CD14-positive monocyte (primary cell): ENCODE results near the gene ZNF19. TPM values are rescaled to one million over a fixed set of nuclear protein-coding genes. Genes with fewer than 3 reads are reported as not detected.

ENCODE experiments used
- DNase-seq, 3 donors: peaks; one replicate each; pipeline ENCODE4 v3.0.0-alpha.2; 2011 to 2022
- H2AFZ ChIP-seq: 2 replicates; pipeline ENCODE4 v1.6.0; 2012; ENCODE audit warnings: mild to moderate bottlenecking, low read depth, low read length, inconsistent platforms; ENCODE audit not compliant: insufficient read depth, poor library complexity, severe bottlenecking
- H3K27ac ChIP-seq, 2 donors: 1 replicate in 1 of 2; 2 replicates in 1 of 2; pipeline ENCODE4 v1.5.1; 2012 to 2013; ENCODE audit warnings: low read length in 2 of 2, control low read depth in 1 of 2, inconsistent platforms in 1 of 2, low read depth in 1 of 2, mild to moderate bottlenecking in 1 of 2
- H3K27me3 ChIP-seq, 2 donors: one replicate each; pipeline versions ENCODE4 v1.6.0 to v1.6.1; 2011 to 2013; ENCODE audit warnings: low read length in 2 of 2; ENCODE audit not compliant: control insufficient read depth in 2 of 2, insufficient read depth in 2 of 2
- H3K36me3 ChIP-seq, 2 donors: replicated peaks in 1 of 2; 1 replicate in 1 of 2; 2 replicates in 1 of 2; pipeline versions ENCODE4 v1.5.1 to v1.6.1; 2012 to 2013; ENCODE audit warnings: low read length in 2 of 2, control low read depth in 1 of 2, inconsistent platforms in 1 of 2, mild to moderate bottlenecking in 1 of 2; ENCODE audit not compliant: insufficient read depth in 2 of 2, control insufficient read depth in 1 of 2
- H3K4me1 ChIP-seq, 2 donors: 1 replicate in 1 of 2; 2 replicates in 1 of 2; pipeline versions ENCODE4 v1.5.1 to v1.6.1; 2012 to 2013; ENCODE audit warnings: low read length in 2 of 2, control low read depth in 1 of 2, inconsistent platforms in 1 of 2, mild to moderate bottlenecking in 1 of 2, moderate library complexity in 1 of 2; ENCODE audit not compliant: insufficient read depth in 2 of 2, control insufficient read depth in 1 of 2
- H3K4me2 ChIP-seq: replicated peaks from 2 replicates; pipeline ENCODE3; 2012; ENCODE audit warnings: low read length, moderate library complexity, mild to moderate bottlenecking; ENCODE audit not compliant: poor library complexity, severe bottlenecking; ENCODE audit errors: extremely low read depth
- H3K4me3 ChIP-seq, 3 experiments: fragments of 200-600 bp in 1 of 3; sonication (generic) in 1 of 3; replicated peaks in 1 of 3; 1 replicate in 2 of 3; 2 replicates in 1 of 3; pipeline ENCODE4 v1.5.1; 2011 to 2013; ENCODE audit warnings: low read length in 3 of 3, mild to moderate bottlenecking in 3 of 3, control low read depth in 2 of 3, low read depth in 2 of 3, inconsistent platforms in 1 of 3, moderate library complexity in 1 of 3
- H3K79me2 ChIP-seq: 2 replicates; pipeline ENCODE4 v1.6.0; 2012; ENCODE audit warnings: mild to moderate bottlenecking, control low read depth, inconsistent platforms, low read length, moderate library complexity; ENCODE audit not compliant: insufficient read depth
- H3K9ac ChIP-seq: 2 replicates; pipeline ENCODE4 v1.6.0; 2017; ENCODE audit warnings: low read length, mild to moderate bottlenecking; ENCODE audit not compliant: insufficient read depth, poor library complexity, severe bottlenecking
- H3K9me3 ChIP-seq, 2 donors: replicated peaks in 1 of 2; 1 replicate in 1 of 2; 2 replicates in 1 of 2; pipeline versions ENCODE4 v1.5.1 to v1.6.1; 2012 to 2013; ENCODE audit warnings: low read length in 2 of 2, control low read depth in 1 of 2; ENCODE audit not compliant: control insufficient read depth in 1 of 2, insufficient read depth in 1 of 2
- H4K20me1 ChIP-seq: 2 replicates; pipeline ENCODE4 v1.6.0; 2012; ENCODE audit warnings: mild to moderate bottlenecking, low read length, control low read depth, moderate library complexity; ENCODE audit not compliant: insufficient read depth
- H3K27ac Mint-ChIP-seq, 7 donors: one replicate each; pipeline ENCODE4 v1.8.0; 2020; ENCODE audit warnings: mild to moderate bottlenecking in 7 of 7, mixed read lengths in 7 of 7, moderate library complexity in 6 of 7, inconsistent platforms in 2 of 7
- H3K27me3 Mint-ChIP-seq, 3 donors: one replicate each; pipeline ENCODE4 v1.8.0; 2021 to 2022; ENCODE audit warnings: low read depth in 3 of 3, mild to moderate bottlenecking in 3 of 3, mixed read lengths in 3 of 3, moderate library complexity in 3 of 3, inconsistent platforms in 1 of 3
- H3K36me3 Mint-ChIP-seq, 2 donors: one replicate each; pipeline ENCODE4 v1.8.0; 2020; ENCODE audit warnings: mixed read lengths in 2 of 2, inconsistent platforms in 1 of 2, mild to moderate bottlenecking in 1 of 2
- H3K4me1 Mint-ChIP-seq: one replicate; pipeline ENCODE4 v1.8.0; 2020; ENCODE audit warnings: mild to moderate bottlenecking, mixed read lengths
- H3K4me3 Mint-ChIP-seq, 2 donors: one replicate each; pipeline ENCODE4 v1.8.0; 2020; ENCODE audit warnings: mild to moderate bottlenecking in 2 of 2, mixed read lengths in 2 of 2, moderate library complexity in 1 of 2
- H3K9me3 Mint-ChIP-seq, 7 donors: one replicate each; pipeline ENCODE4 v1.8.0; 2020 to 2022; ENCODE audit warnings: mixed read lengths in 7 of 7, mild to moderate bottlenecking in 6 of 7, moderate library complexity in 6 of 7, inconsistent platforms in 2 of 7
- whole genome bisulfite sequencing: methylation state at CpG from one replicate; pipeline ENCODE4 v1.1.5; 2013; ENCODE audit warnings: missing lambda C conversion rate; ENCODE audit not compliant: insufficient coverage; 5-methylcytosine and 5-hydroxymethylcytosine counted together
- intact Hi-C, 2 donors: fragments of 100-400 bp; cut with micrococcal nuclease; formaldehyde crosslinking; loops; one replicate each; pipeline versions ENCODE4 v1.15.0 to v1.15.1; 2023
- polyA plus RNA-seq, 3 donors: library from polyadenylated mRNA; depleted of rRNA in 1 of 3; unstranded in 2 of 3; stranded (reverse) in 1 of 3; fragments of 300-500 nt in 2 of 3; fragments of >200 nt in 1 of 3; fragmentation: Illumina TruSeq in 2 of 3; gene quantifications; 1 replicate in 2 of 3; 2 replicates in 1 of 3; pipeline ENCODE4 v1.2.3, GENCODE V29; 2012 to 2021
- TF ChIP-seq, protein P1 (sequence below): fragments of 200-600 bp; IDR thresholded peaks from one replicate; pipeline ENCODE4 v1.8.0; 2022; ENCODE audit warnings: antibody characterized with exemption, mild to moderate bottlenecking

ZNF19 gene
- polyA plus RNA-seq, 3 donors = 0.41 to 0.80 TPM; not detected in 1

- H3K4me1 Mint-ChIP-seq = no peaks in the 10 kb centered on the region
- H3K36me3 Mint-ChIP-seq = no peaks in the 10 kb centered on the region
- H3K79me2 ChIP-seq = no peaks in the 10 kb centered on the region
- no peak overlapping the region for H2AFZ ChIP-seq
- H3K9ac ChIP-seq = no peak overlapping the region
- TF ChIP-seq, protein P1, sequence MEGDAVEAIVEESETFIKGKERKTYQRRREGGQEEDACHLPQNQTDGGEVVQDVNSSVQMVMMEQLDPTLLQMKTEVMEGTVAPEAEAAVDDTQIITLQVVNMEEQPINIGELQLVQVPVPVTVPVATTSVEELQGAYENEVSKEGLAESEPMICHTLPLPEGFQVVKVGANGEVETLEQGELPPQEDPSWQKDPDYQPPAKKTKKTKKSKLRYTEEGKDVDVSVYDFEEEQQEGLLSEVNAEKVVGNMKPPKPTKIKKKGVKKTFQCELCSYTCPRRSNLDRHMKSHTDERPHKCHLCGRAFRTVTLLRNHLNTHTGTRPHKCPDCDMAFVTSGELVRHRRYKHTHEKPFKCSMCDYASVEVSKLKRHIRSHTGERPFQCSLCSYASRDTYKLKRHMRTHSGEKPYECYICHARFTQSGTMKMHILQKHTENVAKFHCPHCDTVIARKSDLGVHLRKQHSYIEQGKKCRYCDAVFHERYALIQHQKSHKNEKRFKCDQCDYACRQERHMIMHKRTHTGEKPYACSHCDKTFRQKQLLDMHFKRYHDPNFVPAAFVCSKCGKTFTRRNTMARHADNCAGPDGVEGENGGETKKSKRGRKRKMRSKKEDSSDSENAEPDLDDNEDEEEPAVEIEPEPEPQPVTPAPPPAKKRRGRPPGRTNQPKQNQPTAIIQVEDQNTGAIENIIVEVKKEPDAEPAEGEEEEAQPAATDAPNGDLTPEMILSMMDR = no peak
- DNase-seq = no peak
- intact Hi-C loops = no loop called here
- no peak overlapping the region for H3K27ac ChIP-seq
- H3K27me3 Mint-ChIP-seq = peaks cover 34 to 43% (median 36%) of the 10 kb centered on the region in 3 donors
- 76% methylated on average over 5 of the region's 12 CpGs for whole genome bisulfite sequencing
- H3K27me3 ChIP-seq = peaks cover 17 to 27% of the 10 kb centered on the region in 2 donors
- H3K4me3 ChIP-seq = no peak overlapping the region
- no peak overlapping the region for H3K4me2 ChIP-seq
- H4K20me1 ChIP-seq = no peaks in the 10 kb centered on the region
- H3K4me3 Mint-ChIP-seq = peak overlapping the region in 1 of 2 donors; percentile 71
- H3K9me3 ChIP-seq = no peaks in the 10 kb centered on the region
- no peaks in the 10 kb centered on the region for H3K4me1 ChIP-seq
- H3K27ac Mint-ChIP-seq = no peak overlapping the region
- no peaks in the 10 kb centered on the region for H3K36me3 ChIP-seq
- H3K9me3 Mint-ChIP-seq = peaks cover 0 to 17% (median 10%) of the 10 kb centered on the region in 7 donors
These were observed 62.1 kb downstream of the ZNF19 start for GRCh38 chr16:71426880-71427615.

- DNase-seq = no peak
- H4K20me1 ChIP-seq = no peaks in the 10 kb centered on the region
- H3K9ac ChIP-seq = no peak overlapping the region
- no peaks in the 10 kb centered on the region for H3K36me3 ChIP-seq
- no peaks in the 10 kb centered on the region for H3K4me1 ChIP-seq
- H3K27me3 ChIP-seq = peaks cover 17 to 27% of the 10 kb centered on the region in 2 donors
- no peaks in the 10 kb centered on the region for H3K9me3 ChIP-seq
- intact Hi-C loops = no loop called here
- TF ChIP-seq, protein P1 = no peak
- Mint-ChIP-seq H3K4me1 (no peaks in the 10 kb centered on the region), H3K9me3 (peaks cover 0 to 17% (median 10%) of the 10 kb centered on the region in 7 donors), H3K4me3 (peak overlapping the region in 1 of 2 donors; percentile 71), H3K27ac (no peak overlapping the region), H3K27me3 (peaks cover 36 to 42% (median 38%) of the 10 kb centered on the region in 3 donors), H3K36me3 (no peaks in the 10 kb centered on the region)
- no peak overlapping the region for H3K27ac ChIP-seq
- WGBS = 2% methylated on average over 43 of the region's 48 CpGs
- H3K4me3 ChIP-seq = no peak overlapping the region
- no peak overlapping the region for H2AFZ ChIP-seq
- H3K79me2 ChIP-seq = no peaks in the 10 kb centered on the region
- H3K4me2 ChIP-seq = no peak overlapping the region
These were observed 62.9 kb downstream of the ZNF19 start for GRCh38 chr16:71426069-71426879.
